Activated T-cell treated with anti-CD3 and anti-CD28 coated beads, Interleukin-2, amount 50 U/mL, for 72 hours (primary cell): ENCODE data around the gene GTPBP4. TPM values are rescaled to one million over a fixed set of nuclear protein-coding genes. Genes with fewer than 3 reads are reported as not detected.
"Not testable (repeated sequence)": the region's sequence is repeated elsewhere in the genome, so short reads cannot be mapped to it uniquely, and the experiment has no call there.

ENCODE experiments used
- ATAC-seq, 2 donors: fragments of 150-1000 bp; cut with Tn5 transposase; replicated peaks in 1 of 2; 2 replicates each; pipeline ENCODE4 v1.10.0; 2021; ENCODE audit warnings: moderate library complexity in 2 of 2, mild to moderate bottlenecking in 1 of 2
- DNase-seq, 2 donors: peaks; one replicate each; pipeline ENCODE4 v3.0.0; 2021 to 2022; ENCODE audit warnings: mixed read lengths in 1 of 2
- H3K27ac Mint-ChIP-seq: one replicate; pipeline ENCODE4 v1.8.0; 2022; ENCODE audit warnings: mild to moderate bottlenecking, moderate library complexity, mixed read lengths
- H3K27me3 Mint-ChIP-seq: one replicate; pipeline ENCODE4 v1.8.0; 2022; ENCODE audit warnings: low read depth, mixed read lengths
- H3K36me3 Mint-ChIP-seq, 2 donors: one replicate each; pipeline ENCODE4 v1.8.0; 2022; ENCODE audit warnings: mixed read lengths in 2 of 2, mild to moderate bottlenecking in 1 of 2; ENCODE audit not compliant: insufficient read depth in 2 of 2
- H3K4me1 Mint-ChIP-seq: one replicate; pipeline ENCODE4 v1.8.0; 2022; ENCODE audit warnings: low read depth, mixed read lengths
- H3K4me3 Mint-ChIP-seq, 2 donors: one replicate each; pipeline ENCODE4 v1.8.0; 2022; ENCODE audit warnings: mild to moderate bottlenecking in 2 of 2, mixed read lengths in 2 of 2, moderate library complexity in 2 of 2
- H3K9me3 Mint-ChIP-seq, 2 donors: one replicate each; pipeline ENCODE4 v1.8.0; 2022; ENCODE audit warnings: mixed read lengths in 2 of 2
- total RNA-seq, 2 donors: library from RNA; stranded (reverse); gene quantifications; one replicate each; pipeline ENCODE4 v1.2.3, GENCODE V29; 2022

Gene GTPBP4
- total RNA-seq, 2 donors from 2014 or later: 76.9 to 78.1 TPM

DNA sequence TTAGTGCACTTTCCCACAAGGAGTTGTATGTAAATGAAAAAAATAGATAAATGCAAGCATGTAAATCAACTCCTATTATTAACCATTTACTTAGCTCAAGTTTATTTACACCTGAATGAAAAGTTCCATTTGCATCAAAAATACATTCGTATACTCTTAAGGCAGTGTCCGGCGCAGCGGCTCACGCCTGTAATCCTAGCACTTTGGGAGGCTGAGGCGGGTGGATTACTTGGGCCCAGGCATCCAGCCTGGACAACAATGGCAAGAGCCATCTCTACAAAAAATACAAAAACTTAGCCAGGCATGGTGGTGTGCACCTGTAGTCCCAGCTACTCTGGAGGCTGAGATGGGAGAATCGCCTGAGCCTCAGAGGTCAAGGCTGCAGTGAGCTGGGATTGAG lies 41.6 kb downstream of the GTPBP4 start:
- Mint-ChIP-seq H3K36me3 (peaks cover 0 to 7% of the 10 kb centered on the region in 2 donors), H3K9me3 (no peaks in the 10 kb centered on the region), H3K27ac (no peak overlapping the region), H3K4me1 (no peaks in the 10 kb centered on the region), H3K4me3 (no peak overlapping the region), H3K27me3 (no peaks in the 10 kb centered on the region)
- DNase-seq: no peak
- no peak for ATAC-seq

DNA sequence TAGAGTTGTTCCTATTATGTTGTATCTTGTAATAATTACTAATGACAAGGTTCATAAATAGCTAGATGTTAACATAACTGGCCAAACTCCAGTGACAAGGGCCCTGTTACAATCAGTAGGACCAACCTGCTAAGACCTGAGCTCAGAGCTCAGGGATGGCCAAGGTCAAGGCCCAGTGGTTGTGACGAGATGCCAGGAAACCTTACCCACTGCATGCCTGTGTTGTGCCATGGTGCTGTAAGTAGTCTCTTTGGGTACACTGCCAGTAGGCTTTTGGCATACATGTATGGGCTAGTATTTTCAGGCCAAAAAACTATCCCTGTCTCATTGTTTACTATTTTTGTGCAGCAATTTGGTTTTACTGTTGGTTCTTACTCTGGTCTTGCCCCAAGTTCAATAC lies 45.4 kb downstream of the GTPBP4 start:
- Mint-ChIP-seq H3K27me3 (no peaks in the 10 kb centered on the region), H3K4me3 (no peak overlapping the region), H3K27ac (no peak overlapping the region), H3K4me1 (no peaks in the 10 kb centered on the region), H3K9me3 (no peaks in the 10 kb centered on the region), H3K36me3 (peaks cover 0 to 3% of the 10 kb centered on the region in 2 donors)
- no peak for ATAC-seq
- no peak for DNase-seq

DNA sequence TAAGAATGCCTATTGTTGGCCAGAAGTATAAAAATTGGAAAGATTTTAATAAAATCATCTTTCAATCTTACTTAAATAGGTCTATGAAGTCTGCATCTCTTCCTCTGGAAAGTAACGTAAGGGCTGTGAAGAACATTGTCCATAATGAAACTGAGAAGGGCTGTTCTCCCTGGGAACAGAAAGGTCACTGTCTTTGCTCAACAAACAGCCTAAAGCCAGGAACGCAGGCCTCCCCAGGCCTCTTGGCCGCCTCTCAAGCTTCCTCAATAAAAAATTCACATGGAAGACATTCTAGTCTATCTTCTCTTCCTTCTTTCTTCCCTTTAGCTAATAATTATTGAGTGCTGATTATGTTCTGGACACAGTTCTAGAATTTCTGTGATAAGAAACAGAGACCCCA lies 46.5 kb downstream of the GTPBP4 start:
- Mint-ChIP-seq H3K4me1 (no peaks in the 10 kb centered on the region), H3K9me3 (no peaks in the 10 kb centered on the region), H3K27me3 (no peaks in the 10 kb centered on the region), H3K27ac (no peak overlapping the region), H3K4me3 (no peak overlapping the region), H3K36me3 (peaks cover 0 to 3% of the 10 kb centered on the region in 2 donors)
- DNase-seq: no peak
- ATAC-seq: no peak

DNA sequence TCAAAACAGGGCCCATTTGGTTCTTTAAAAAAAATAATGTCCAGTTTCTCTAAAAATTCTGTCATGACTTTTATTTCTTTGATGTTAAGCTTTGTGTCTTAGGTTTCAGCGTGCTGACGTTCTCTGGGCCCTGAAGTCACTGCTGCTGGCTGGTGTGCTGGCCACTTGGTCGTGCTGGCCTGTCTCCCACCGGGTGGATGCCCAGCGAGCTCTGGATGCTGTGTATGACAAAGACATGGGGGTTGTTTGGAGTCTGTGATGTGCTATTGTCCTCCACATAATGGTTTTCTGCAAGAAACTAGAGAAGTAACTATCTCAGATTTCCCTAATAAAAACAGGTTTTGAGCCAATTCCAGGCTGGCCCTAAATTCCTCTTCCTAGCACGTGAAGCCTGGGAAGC lies 47.0 kb downstream of the GTPBP4 start:
- Mint-ChIP-seq H3K27me3 (no peaks in the 10 kb centered on the region), H3K27ac (no peak overlapping the region)
- no peak for DNase-seq

DNA sequence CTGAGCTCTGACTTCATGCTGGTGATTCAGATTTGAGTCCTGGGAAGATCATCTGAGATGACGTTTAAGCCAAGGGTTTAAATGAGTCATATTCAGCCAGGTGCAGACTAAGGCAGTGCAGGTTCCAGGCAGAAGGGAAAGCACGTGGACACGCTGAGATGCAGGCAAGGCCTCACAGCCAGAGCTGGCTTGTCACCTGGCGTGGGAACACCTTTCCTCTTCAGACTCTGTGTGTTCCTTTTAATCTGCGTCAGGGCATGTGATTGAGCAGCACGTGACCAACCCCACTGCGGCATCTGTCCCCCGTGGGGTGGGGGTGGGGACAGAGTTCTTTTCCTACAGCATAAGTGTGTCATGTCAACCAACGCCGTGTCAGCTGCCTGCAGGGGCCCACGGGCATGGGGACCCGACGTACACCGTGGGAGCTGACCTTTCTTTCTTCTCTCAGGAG lies 48.1 kb downstream of the GTPBP4 start:
- Mint-ChIP-seq H3K27ac (peak overlapping the region; percentile 68), H3K9me3 (no peaks in the 10 kb centered on the region), H3K36me3 (peaks cover 0 to 6% of the 10 kb centered on the region in 2 donors), H3K4me1 (no peaks in the 10 kb centered on the region), H3K4me3 (peak overlapping the region in 1 of 2 donors; percentile 36), H3K27me3 (no peaks in the 10 kb centered on the region)
- peak; percentile 69 to 99 for ATAC-seq
- peak in 1 of 2 donors; percentile 41 for DNase-seq

More for the DNA sequence above, 47.0 kb downstream of the GTPBP4 start:
- no peaks in the 10 kb centered on the region for H3K9me3 Mint-ChIP-seq
- H3K36me3 Mint-ChIP-seq: peaks cover 0 to 4% of the 10 kb centered on the region in 2 donors
- no peaks in the 10 kb centered on the region for H3K4me1 Mint-ChIP-seq
- H3K4me3 Mint-ChIP-seq: no peak overlapping the region
- ATAC-seq: no peak

DNA sequence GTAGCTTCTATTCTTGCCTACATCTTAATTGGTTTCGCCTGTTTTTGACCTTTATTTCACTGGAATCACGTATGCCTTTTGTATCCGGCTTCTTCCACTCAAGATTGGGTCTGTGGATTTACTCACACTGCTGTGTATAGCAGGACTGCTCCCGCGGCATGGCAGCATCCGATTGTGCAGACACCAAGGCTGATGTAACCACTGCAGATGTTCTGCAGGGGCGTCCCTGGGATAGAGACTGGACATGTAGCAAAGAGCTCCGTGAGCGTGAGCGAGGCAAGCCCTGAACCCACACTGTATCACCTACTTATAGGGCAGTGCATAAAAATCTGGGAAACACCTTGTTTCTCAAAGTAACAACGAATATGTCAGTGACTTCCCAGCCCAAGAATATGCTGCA lies 48.9 kb downstream of the GTPBP4 start:
- Mint-ChIP-seq H3K27me3 (no peaks in the 10 kb centered on the region), H3K9me3 (no peaks in the 10 kb centered on the region), H3K27ac (no peak overlapping the region), H3K36me3 (peaks cover 0 to 6% of the 10 kb centered on the region in 2 donors), H3K4me3 (no peak overlapping the region), H3K4me1 (no peaks in the 10 kb centered on the region)
- DNase-seq (no peak), ATAC-seq (no peak)

DNA sequence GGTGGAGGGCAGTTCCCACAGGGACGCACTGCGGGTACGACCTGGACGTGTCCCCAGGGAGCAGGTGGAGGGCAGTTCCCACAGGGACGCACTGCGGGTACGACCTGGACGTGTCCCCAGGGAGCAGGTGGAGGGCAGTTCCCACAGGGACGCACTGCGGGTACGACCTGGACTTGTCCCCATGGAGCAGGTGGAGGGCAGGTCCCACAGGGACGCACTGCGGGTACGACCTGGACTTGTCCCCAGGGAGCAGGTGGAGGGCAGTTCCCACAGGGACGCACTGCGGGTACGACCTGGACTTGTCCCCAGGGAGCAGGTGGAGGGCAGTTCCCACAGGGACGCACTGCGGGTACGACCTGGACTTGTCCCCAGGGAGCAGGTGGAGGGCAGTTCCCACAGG lies 50.5 kb downstream of the GTPBP4 start:
- H3K27me3 Mint-ChIP-seq, ATAC-seq, DNase-seq, H3K4me3 Mint-ChIP-seq, H3K27ac Mint-ChIP-seq, H3K4me1 Mint-ChIP-seq, H3K9me3 Mint-ChIP-seq: not testable (repeated sequence)
- H3K36me3 Mint-ChIP-seq: peaks cover 4 to 11% of the 10 kb centered on the region in 2 donors

DNA sequence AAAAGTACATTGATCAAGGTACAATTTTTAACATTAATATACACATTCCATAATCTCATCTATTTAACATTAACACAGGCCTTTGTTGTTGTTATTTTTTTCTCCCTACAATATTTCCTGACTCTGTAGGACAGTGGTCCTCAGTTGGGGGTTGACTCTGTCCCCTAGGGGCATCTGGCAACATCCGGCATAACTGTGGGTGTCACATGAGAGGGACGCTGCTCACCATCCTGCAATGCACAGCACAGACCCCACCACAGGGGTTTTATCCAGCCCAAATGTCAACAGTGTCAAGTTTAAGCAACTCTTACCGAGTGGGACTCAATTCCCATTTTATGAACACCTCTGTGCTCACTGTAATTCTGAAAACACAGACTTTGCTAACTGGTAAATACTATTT lies 51.9 kb downstream of the GTPBP4 start:
- peaks cover 4 to 14% of the 10 kb centered on the region in 2 donors for H3K36me3 Mint-ChIP-seq
- no peaks in the 10 kb centered on the region for H3K9me3 Mint-ChIP-seq
- no peak for ATAC-seq
- DNase-seq: no peak
- H3K27ac Mint-ChIP-seq: peak overlapping the region; percentile 37
- H3K27me3 Mint-ChIP-seq: no peaks in the 10 kb centered on the region
- no peak overlapping the region for H3K4me3 Mint-ChIP-seq
- H3K4me1 Mint-ChIP-seq: peaks cover 21% of the 10 kb centered on the region

DNA sequence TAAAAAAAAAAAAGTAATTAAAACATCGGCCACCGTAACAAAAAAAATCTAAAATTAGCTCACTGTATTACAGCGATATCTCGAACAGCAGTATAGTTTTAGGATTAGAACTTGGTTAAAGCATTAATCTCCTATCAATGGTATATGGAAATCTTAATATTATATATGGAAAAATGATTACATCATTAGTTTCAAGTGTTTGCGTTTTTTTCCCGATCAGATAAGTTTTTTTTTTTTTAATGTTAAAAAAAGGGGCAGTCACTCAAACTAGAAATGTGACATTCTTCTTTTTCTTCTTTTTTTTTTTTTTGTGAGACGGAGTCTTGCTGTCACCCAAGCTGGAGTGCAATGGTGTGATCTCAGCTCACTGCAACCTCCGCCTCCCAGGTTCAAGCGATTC lies 53.3 kb downstream of the GTPBP4 start:
- DNase-seq (no peak), ATAC-seq (no peak)
- Mint-ChIP-seq H3K4me3 (no peak overlapping the region), H3K4me1 (peaks cover 30% of the 10 kb centered on the region), H3K27ac (no peak overlapping the region), H3K27me3 (no peaks in the 10 kb centered on the region), H3K36me3 (peaks cover 4 to 19% of the 10 kb centered on the region in 2 donors), H3K9me3 (no peaks in the 10 kb centered on the region)

DNA sequence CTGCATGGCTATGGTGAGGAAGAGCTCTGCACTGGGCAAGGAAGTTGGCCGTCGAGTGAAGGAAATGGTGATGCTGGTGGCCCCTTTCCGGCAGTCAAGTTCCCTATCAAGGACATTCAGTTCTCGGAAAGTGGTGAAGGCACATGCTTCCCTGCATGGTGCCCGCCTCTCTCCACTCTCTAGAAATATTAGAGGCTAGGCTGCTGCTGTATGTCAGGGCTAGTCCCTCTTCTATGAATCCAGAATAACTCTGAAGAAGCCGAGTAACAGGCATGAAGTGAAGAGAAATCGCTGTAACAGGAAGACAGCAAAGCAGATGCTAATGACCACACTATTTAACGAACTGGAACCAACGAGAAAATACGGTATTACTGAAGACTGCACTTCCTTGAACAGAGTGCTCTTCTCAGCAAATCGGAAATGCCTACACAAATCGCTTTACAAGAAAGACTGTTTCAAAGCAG lies 55.3 kb downstream of the GTPBP4 start:
- Mint-ChIP-seq H3K36me3 (peaks cover 4 to 19% of the 10 kb centered on the region in 2 donors), H3K27ac (peak overlapping the region; percentile 82), H3K4me1 (peaks cover 41% of the 10 kb centered on the region), H3K4me3 (peak overlapping the region; percentile 65 to 70), H3K9me3 (no peaks in the 10 kb centered on the region), H3K27me3 (no peaks in the 10 kb centered on the region)
- no peak for DNase-seq
- peak; percentile 28 to 49 for ATAC-seq

DNA sequence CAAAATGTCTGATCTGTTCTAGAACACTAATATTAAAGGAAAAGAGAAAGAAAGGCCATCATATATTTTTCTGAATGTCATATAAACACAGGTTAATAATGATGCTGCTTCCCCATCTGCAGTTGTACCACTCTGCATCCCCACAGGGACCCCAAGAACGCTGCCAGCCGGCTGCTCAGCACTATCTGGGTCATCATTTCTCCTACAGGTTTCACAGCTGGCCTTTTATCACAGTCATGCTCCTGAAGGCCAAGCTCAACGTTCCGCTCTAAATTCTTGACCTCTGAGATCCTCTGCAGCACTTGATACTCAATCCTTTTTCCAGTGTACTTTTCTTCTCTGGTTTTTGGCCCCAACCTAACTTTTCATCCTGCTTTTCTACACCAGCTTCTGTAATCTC lies 55.9 kb downstream of the GTPBP4 start:
- H3K36me3 Mint-ChIP-seq: peaks cover 4 to 19% of the 10 kb centered on the region in 2 donors
- DNase-seq: no peak
- peak overlapping the region; percentile 65 to 70 for H3K4me3 Mint-ChIP-seq
- peak overlapping the region; percentile 82 for H3K27ac Mint-ChIP-seq
- H3K9me3 Mint-ChIP-seq: no peaks in the 10 kb centered on the region
- no peaks in the 10 kb centered on the region for H3K27me3 Mint-ChIP-seq
- H3K4me1 Mint-ChIP-seq: peaks cover 41% of the 10 kb centered on the region
- no peak for ATAC-seq

DNA sequence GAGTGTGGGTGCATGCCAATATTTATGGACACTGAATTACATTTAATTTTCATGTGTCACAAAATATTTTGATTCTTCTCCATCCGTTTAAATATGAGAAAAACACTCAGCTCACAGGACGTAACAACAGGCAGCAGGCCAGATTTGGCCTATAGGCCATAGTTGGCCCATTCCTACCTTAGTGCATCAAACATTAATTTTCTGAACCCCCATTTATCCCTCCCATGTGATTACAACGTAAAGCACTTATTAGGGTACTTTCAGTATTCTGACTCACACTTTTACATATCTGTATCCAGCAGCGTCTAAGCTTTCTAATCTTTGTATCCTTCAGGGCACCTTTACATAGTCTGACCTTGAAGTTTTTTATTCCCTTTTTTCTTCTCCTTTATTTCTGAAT lies 56.7 kb downstream of the GTPBP4 start:
- ATAC-seq (no peak), DNase-seq (no peak)
- Mint-ChIP-seq H3K4me1 (peaks cover 43% of the 10 kb centered on the region), H3K36me3 (peaks cover 4 to 20% of the 10 kb centered on the region in 2 donors), H3K27ac (peak overlapping the region; percentile 82), H3K4me3 (peak overlapping the region; percentile 65 to 70), H3K27me3 (no peaks in the 10 kb centered on the region), H3K9me3 (no peaks in the 10 kb centered on the region)

DNA sequence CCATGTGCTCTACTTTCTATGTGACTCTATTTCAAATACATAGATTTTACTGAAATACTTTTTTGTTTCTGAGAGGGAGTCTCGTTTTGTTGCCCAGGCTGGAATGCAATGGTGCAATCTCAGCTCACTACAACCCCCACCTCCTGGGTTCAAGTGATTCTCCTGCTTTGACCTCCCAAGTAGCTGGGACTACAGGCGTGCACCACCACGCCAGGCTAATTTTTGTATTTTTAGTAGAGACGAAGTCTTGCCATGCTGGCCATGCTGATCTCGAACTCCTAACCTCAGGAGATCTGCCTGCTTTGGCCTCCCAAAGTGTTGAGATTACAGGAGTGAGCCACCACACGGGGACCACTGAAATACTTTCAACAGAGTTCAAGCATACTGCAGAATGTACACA lies 57.2 kb downstream of the GTPBP4 start:
- no peak for ATAC-seq
- Mint-ChIP-seq H3K27ac (peak overlapping the region; percentile 82), H3K36me3 (peaks cover 4 to 19% of the 10 kb centered on the region in 2 donors), H3K9me3 (no peaks in the 10 kb centered on the region), H3K4me3 (peak overlapping the region; percentile 65 to 70), H3K4me1 (peaks cover 47% of the 10 kb centered on the region), H3K27me3 (no peaks in the 10 kb centered on the region)
- DNase-seq: no peak

DNA sequence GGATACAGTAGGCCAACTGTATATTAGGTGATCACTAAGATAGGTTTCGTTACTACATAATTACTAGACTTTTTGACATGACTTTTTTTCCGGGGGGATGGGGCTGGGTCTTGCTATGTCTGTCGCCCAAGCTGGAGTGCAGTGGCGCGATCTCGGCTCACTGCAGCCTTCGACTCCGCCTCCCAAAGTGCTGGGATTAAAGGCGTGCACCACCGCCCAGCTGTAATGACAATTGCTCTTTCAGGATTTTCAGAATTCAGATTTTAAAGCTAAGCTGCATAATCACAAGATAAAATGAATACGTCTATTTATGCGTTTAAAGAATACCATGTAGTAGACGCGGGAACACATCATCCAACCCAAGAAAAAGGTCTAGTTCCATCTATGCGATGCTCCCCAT lies 59.7 kb downstream of the GTPBP4 start:
- peak overlapping the region; percentile 98 for H3K27ac Mint-ChIP-seq
- H3K36me3 Mint-ChIP-seq: peaks cover 2 to 16% of the 10 kb centered on the region in 2 donors
- H3K4me3 Mint-ChIP-seq: peak overlapping the region; percentile 87 to 99
- peaks cover 72% of the 10 kb centered on the region for H3K4me1 Mint-ChIP-seq
- ATAC-seq (no peak), DNase-seq (no peak)
- no peaks in the 10 kb centered on the region for H3K27me3 Mint-ChIP-seq
- no peaks in the 10 kb centered on the region for H3K9me3 Mint-ChIP-seq
